GM10847 (cell line): ENCODE data around the gene GPRC5A.

Experiments used
- POLR2A ChIP-seq: IDR thresholded peaks from 2 replicates; pipeline ENCODE4 v1.6.1; 2011; ENCODE audit not compliant: insufficient read length; ENCODE audit errors: extremely low read depth

The GPRC5A gene

GRCh38 chr12:12882288-12882687 is 9.1 kb upstream of the GPRC5A start:
- no peak for TF ChIP-seq POLR2A

- no peak for TF ChIP-seq POLR2A
Measured at GRCh38 chr12:12883369-12884001, 7.9 kb upstream of the GPRC5A start.

GRCh38 chr12:12885096-12885792 is 6.1 kb upstream of the GPRC5A start:
- TF ChIP-seq POLR2A: no peak

- no peak for TF ChIP-seq POLR2A
Measured at GRCh38 chr12:12887471-12887870, 3.9 kb upstream of the GPRC5A start.

GRCh38 chr12:12889701-12890100 is 1.7 kb upstream of the GPRC5A start:
- TF ChIP-seq POLR2A: no peak

- TF ChIP-seq POLR2A: no peak
Measured at GRCh38 chr12:12890543-12891079, 751 bp upstream of the GPRC5A start.

- TF ChIP-seq POLR2A: no peak
Measured at GRCh38 chr12:12891881-12892355, 556 bp downstream of the GPRC5A start.

GRCh38 chr12:12892681-12893141 is 1.3 kb downstream of the GPRC5A start:
- no peak for TF ChIP-seq POLR2A

GRCh38 chr12:12893438-12893837 is 2.1 kb downstream of the GPRC5A start:
- no peak for TF ChIP-seq POLR2A

- no peak for TF ChIP-seq POLR2A
Measured at GRCh38 chr12:12896260-12896659, 4.9 kb downstream of the GPRC5A start.

- TF ChIP-seq POLR2A: no peak
Measured at GRCh38 chr12:12897302-12897701, 5.9 kb downstream of the GPRC5A start.

GRCh38 chr12:12898136-12898717 is 6.9 kb downstream of the GPRC5A start:
- no peak for TF ChIP-seq POLR2A

GRCh38 chr12:12898911-12899511 is 7.6 kb downstream of the GPRC5A start:
- TF ChIP-seq POLR2A: no peak

GRCh38 chr12:12899530-12900380 is 8.4 kb downstream of the GPRC5A start:
- TF ChIP-seq POLR2A: no peak

GRCh38 chr12:12900786-12901157 is 9.4 kb downstream of the GPRC5A start:
- no peak for TF ChIP-seq POLR2A
